Transverse colon (tissue), 3 donors: ENCODE results near the gene KIAA2012.

Experiments
- EP300 ChIP-seq: sonication (generic); formaldehyde crosslinking; IDR thresholded peaks from one replicate; pipeline ENCODE4 v1.6.1; 2017; ENCODE audit warnings: antibody characterized with exemption, low read depth
- POLR2A ChIP-seq: fragments of 450-650 bp; IDR thresholded peaks from one replicate; pipeline ENCODE4 v1.6.1; 2016; ENCODE audit warnings: antibody characterized with exemption, mild to moderate bottlenecking, moderate library complexity
- TF ChIP-seq, protein P1 (sequence below), 5 experiments: fragments of 200-600 bp in 3 of 5; fragments of 450-650 bp in 2 of 5; sonication (generic) in 3 of 5; IDR thresholded peaks; 1 replicate in 2 of 5; 2 replicates in 3 of 5; pipeline ENCODE4 v1.5.1; 2016 to 2017; ENCODE audit warnings: antibody characterized with exemption in 5 of 5, inconsistent platforms in 3 of 5, mild to moderate bottlenecking in 2 of 5, moderate library complexity in 1 of 5

DNA sequence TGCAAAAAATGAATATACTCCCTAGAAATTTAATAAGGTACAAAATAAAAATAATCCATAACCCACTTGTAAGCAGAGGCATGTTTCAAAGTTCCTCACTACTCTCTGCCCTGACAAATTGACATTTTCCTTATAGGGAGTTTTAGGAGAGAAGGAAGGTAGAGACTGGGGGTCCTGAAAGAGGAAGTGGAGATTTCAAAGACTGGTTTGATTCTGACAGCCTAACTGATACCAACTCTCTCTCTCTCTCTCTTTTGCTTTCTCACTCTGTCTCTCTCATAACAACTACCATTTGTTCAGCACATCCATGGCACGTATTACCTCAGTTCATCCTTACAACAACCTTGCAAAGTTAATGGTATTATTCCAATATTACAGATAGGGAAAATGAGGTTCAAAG is 20.8 kb upstream of the KIAA2012 start:
- no peak for TF ChIP-seq POLR2A
- TF ChIP-seq, protein P1, sequence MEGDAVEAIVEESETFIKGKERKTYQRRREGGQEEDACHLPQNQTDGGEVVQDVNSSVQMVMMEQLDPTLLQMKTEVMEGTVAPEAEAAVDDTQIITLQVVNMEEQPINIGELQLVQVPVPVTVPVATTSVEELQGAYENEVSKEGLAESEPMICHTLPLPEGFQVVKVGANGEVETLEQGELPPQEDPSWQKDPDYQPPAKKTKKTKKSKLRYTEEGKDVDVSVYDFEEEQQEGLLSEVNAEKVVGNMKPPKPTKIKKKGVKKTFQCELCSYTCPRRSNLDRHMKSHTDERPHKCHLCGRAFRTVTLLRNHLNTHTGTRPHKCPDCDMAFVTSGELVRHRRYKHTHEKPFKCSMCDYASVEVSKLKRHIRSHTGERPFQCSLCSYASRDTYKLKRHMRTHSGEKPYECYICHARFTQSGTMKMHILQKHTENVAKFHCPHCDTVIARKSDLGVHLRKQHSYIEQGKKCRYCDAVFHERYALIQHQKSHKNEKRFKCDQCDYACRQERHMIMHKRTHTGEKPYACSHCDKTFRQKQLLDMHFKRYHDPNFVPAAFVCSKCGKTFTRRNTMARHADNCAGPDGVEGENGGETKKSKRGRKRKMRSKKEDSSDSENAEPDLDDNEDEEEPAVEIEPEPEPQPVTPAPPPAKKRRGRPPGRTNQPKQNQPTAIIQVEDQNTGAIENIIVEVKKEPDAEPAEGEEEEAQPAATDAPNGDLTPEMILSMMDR (IDR thresholded peaks at IDR 0.05), result no peak
- no peak for TF ChIP-seq EP300
